ENCODE data around the gene LSM14A. TPM values are rescaled to one million over a fixed set of nuclear protein-coding genes. Genes with fewer than 3 reads are reported as not detected.
"Not testable (repeated sequence)": the region's sequence is repeated elsewhere in the genome, so short reads cannot be mapped to it uniquely, and the experiment has no call there.

Gene LSM14A
- total RNA-seq, 1 experiment from 2014 or later = 63.8 TPM

GRCh38 chr19:34253167-34253566 is 80.9 kb downstream of the LSM14A start:
- DNase-seq (ENCODE audit: extremely low read depth, low read depth) = not testable (repeated sequence)

- not testable (repeated sequence) for DNase-seq (ENCODE audit: extremely low read depth, low read depth)
Observed at GRCh38 chr19:34253681-34254045, 81.4 kb downstream of the LSM14A start.

GRCh38 chr19:34254046-34254697 is 81.9 kb downstream of the LSM14A start, which contains the start of gene GARRE1:
GARRE1 (plus strand) TSS chr19:34254554; CDS start chr19:34300474, 45,920 bp downstream.
- peak; percentile 41 for DNase-seq (ENCODE audit: extremely low read depth, low read depth)

GRCh38 chr19:34254698-34255432 is 82.6 kb downstream of the LSM14A start:
- no peak for DNase-seq (ENCODE audit: extremely low read depth, low read depth)

- no peak for DNase-seq (ENCODE audit: extremely low read depth, low read depth)
Observed at GRCh38 chr19:34255546-34255945, 83.2 kb downstream of the LSM14A start.

- DNase-seq (ENCODE audit: extremely low read depth, low read depth) = no peak
Observed at GRCh38 chr19:34256835-34257558, 84.7 kb downstream of the LSM14A start.

GRCh38 chr19:34257559-34257924 is 85.2 kb downstream of the LSM14A start:
- no peak for DNase-seq (ENCODE audit: extremely low read depth, low read depth)

- no peak for DNase-seq (ENCODE audit: extremely low read depth, low read depth)
Observed at GRCh38 chr19:34259367-34260095, 87.2 kb downstream of the LSM14A start.

GRCh38 chr19:34260771-34261173 is 88.5 kb downstream of the LSM14A start:
- no peak for DNase-seq (ENCODE audit: extremely low read depth, low read depth)

GRCh38 chr19:34261334-34262109 is 89.2 kb downstream of the LSM14A start:
- no peak for DNase-seq (ENCODE audit: extremely low read depth, low read depth)

GRCh38 chr19:34263745-34264237 is 91.5 kb downstream of the LSM14A start:
- no peak for DNase-seq (ENCODE audit: extremely low read depth, low read depth)

GRCh38 chr19:34265221-34265650 is 92.9 kb downstream of the LSM14A start:
- DNase-seq (ENCODE audit: extremely low read depth, low read depth) = no peak

GRCh38 chr19:34269081-34269480 is 96.8 kb downstream of the LSM14A start:
- DNase-seq (ENCODE audit: extremely low read depth, low read depth) = no peak

- no peak for DNase-seq (ENCODE audit: extremely low read depth, low read depth)
Observed at GRCh38 chr19:34269489-34269888, 97.2 kb downstream of the LSM14A start.

- no peak for DNase-seq (ENCODE audit: extremely low read depth, low read depth)
Observed at GRCh38 chr19:34269968-34270621, 97.8 kb downstream of the LSM14A start.

GRCh38 chr19:34273121-34273520 is 100.8 kb downstream of the LSM14A start:
- DNase-seq (ENCODE audit: extremely low read depth, low read depth) = no peak

GRCh38 chr19:34274284-34274826 is 102.1 kb downstream of the LSM14A start:
- no peak for DNase-seq (ENCODE audit: extremely low read depth, low read depth)

- no peak for DNase-seq (ENCODE audit: extremely low read depth, low read depth)
Observed at GRCh38 chr19:34274827-34275625, 102.7 kb downstream of the LSM14A start.
